ENCODE measurements around the gene MGAT2. TPM values are rescaled to one million over a fixed set of nuclear protein-coding genes. Genes with fewer than 3 reads are reported as not detected.

Gene MGAT2

DNA sequence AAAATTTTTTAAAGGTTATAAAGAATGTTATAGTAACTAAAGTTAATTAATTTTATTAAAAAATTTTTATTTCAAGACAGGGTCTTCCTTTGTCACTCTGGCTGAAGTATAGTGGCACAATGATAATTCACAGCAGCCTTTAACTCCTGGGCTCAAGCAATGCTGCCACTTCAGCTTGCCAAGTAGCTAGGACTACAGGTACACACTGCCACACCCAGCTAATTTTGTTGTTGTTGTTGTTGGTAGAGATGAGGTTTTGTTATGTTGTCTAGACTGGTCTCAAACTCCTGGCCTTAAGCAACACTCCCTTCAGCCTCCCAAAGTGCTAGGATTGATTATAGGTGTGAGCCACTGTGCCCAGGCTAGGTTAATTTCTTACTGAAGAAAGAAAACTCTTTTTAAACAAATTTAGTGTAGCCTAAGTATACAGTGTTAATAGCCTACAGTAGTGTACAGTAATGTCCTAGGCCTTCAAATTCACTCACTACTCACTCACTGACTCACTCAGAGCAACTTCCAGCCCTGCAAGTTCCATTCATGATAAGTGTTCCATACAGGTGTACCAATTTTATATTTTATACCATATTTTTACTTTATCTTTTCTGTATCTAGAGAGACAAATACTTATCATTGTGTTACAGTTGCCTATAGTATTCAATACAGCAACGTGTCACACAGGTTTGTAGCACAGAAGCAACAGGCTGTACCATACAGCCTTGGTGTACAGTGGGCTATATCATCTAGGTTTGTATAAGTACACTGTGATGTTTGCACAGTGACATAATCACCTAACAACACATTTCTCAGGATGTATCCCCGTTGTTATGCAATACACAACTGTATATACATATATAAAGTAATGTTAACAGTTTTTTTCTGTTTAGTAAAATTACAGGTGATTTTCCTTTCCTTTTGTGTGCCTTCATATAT, 39.2 kb downstream of the MGAT2 start:
- WGBS, 2 donors (ENCODE audit: extremely low coverage in 2 of 2, insufficient read length in 2 of 2, insufficient replicate concordance in 1 of 2): no CpG with 5 or more reads among the region's 2 CpGs
- Histone ChIP-seq H2AFZ (ENCODE audit: low read length) (no peak overlapping the region), H3K79me1 (ENCODE audit: low read depth, low read length) (no peaks in the 10 kb centered on the region), H2BK15ac (ENCODE audit: low read length) (no peak overlapping the region), H3K27me3 (ENCODE audit: control insufficient read depth in 3 of 3, insufficient read depth in 3 of 3, low read depth in 1 of 3, low read length in 3 of 3) (no peaks in the 10 kb centered on the region), H3K9ac (ENCODE audit: low read depth, low read length, poor library complexity) (no peak overlapping the region), H4K91ac (ENCODE audit: low read depth, low read length, poor library complexity) (no peak overlapping the region), H2AK5ac (ENCODE audit: low read depth, low read length) (no peak overlapping the region), H4K8ac (ENCODE audit: low read depth, low read length) (no peak overlapping the region), H3K23ac (ENCODE audit: low read depth, low read length, poor library complexity) (no peak overlapping the region), H3K4me3 (ENCODE audit: low read length in 2 of 2) (no peak overlapping the region), H3K4me2 (ENCODE audit: insufficient read depth, low read length, poor library complexity, severe bottlenecking) (no peak overlapping the region), H3K36me3 (replicated peaks in 1 of 2; ENCODE audit: control insufficient read depth in 2 of 2, insufficient read depth in 2 of 2, low read length in 2 of 2) (peaks cover 0 to 76% of the 10 kb centered on the region in 2 donors), H3K18ac (ENCODE audit: low read length) (no peak overlapping the region), H2BK12ac (ENCODE audit: low read length) (no peak overlapping the region), H2BK120ac (ENCODE audit: low read depth, low read length) (no peak overlapping the region), H3K4ac (ENCODE audit: low read length) (no peak overlapping the region), H3K4me1 (ENCODE audit: control insufficient read depth in 2 of 2, insufficient read depth in 1 of 2, low read depth in 1 of 2, low read length in 2 of 2) (no peaks in the 10 kb centered on the region), H3K27ac (replicated peaks; ENCODE audit: low read length) (no peak overlapping the region), H3K9me3 (replicated peaks in 1 of 2; ENCODE audit: control insufficient read depth in 2 of 2, insufficient read depth in 1 of 2, low read depth in 1 of 2, low read length in 2 of 2) (no peaks in the 10 kb centered on the region), H2BK5ac (ENCODE audit: low read length) (no peak overlapping the region), H3K14ac (ENCODE audit: low read length) (no peak overlapping the region)
- no peak for DNase-seq (ENCODE audit: low spot score)

DNA sequence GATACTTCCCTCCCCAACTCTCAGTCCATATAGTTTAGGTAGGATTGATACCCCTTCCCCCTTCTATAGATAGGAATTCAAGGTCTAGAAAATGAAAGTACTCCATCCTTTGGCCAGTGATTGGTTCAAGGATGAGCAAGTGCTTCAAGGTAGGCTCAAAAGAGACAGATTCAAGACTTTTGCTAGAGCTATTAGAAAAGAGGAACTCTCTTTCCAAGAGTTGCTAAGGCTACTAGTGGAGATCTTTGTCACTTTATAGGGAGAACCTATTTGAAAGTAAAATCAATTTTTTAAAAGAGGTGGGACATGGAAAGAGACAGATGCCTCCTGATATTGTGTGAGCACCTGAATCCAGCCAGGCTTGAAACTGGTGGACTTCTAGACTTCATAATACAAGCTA, 49.9 kb downstream of the MGAT2 start:
- Histone ChIP-seq H3K4me3 (ENCODE audit: low read length in 2 of 2) (no peak overlapping the region), H3K36me3 (replicated peaks in 1 of 2; ENCODE audit: control insufficient read depth in 2 of 2, insufficient read depth in 2 of 2, low read length in 2 of 2) (peaks cover 8 to 87% of the 10 kb centered on the region in 2 donors), H2BK15ac (ENCODE audit: low read length) (no peak overlapping the region), H2AK5ac (ENCODE audit: low read depth, low read length) (no peak overlapping the region), H2BK120ac (ENCODE audit: low read depth, low read length) (no peak overlapping the region), H2BK5ac (ENCODE audit: low read length) (no peak overlapping the region), H2AFZ (ENCODE audit: low read length) (no peak overlapping the region), H4K91ac (ENCODE audit: low read depth, low read length, poor library complexity) (no peak overlapping the region), H2BK12ac (ENCODE audit: low read length) (no peak overlapping the region), H3K4me1 (ENCODE audit: control insufficient read depth in 2 of 2, insufficient read depth in 1 of 2, low read depth in 1 of 2, low read length in 2 of 2) (no peaks in the 10 kb centered on the region), H3K18ac (ENCODE audit: low read length) (no peak overlapping the region), H3K4me2 (ENCODE audit: insufficient read depth, low read length, poor library complexity, severe bottlenecking) (no peak overlapping the region), H3K27ac (replicated peaks; ENCODE audit: low read length) (no peak overlapping the region), H3K9me3 (replicated peaks in 1 of 2; ENCODE audit: control insufficient read depth in 2 of 2, insufficient read depth in 1 of 2, low read depth in 1 of 2, low read length in 2 of 2) (no peaks in the 10 kb centered on the region), H3K9ac (ENCODE audit: low read depth, low read length, poor library complexity) (no peak overlapping the region), H3K27me3 (ENCODE audit: control insufficient read depth in 3 of 3, insufficient read depth in 3 of 3, low read depth in 1 of 3, low read length in 3 of 3) (no peaks in the 10 kb centered on the region), H4K8ac (ENCODE audit: low read depth, low read length) (no peak overlapping the region), H3K4ac (ENCODE audit: low read length) (no peak overlapping the region), H3K23ac (ENCODE audit: low read depth, low read length, poor library complexity) (no peak overlapping the region), H3K14ac (ENCODE audit: low read length) (no peak overlapping the region), H3K79me1 (ENCODE audit: low read depth, low read length) (no peaks in the 10 kb centered on the region)
- no peak for DNase-seq (ENCODE audit: low spot score)

Small RNAs within 50 kb of the gene (small RNA-seq; reads per million reads assigned to genes)
- not detected for gene AL139099.3 (ENCODE audit: insufficient read depth)
- not detected for gene AL139099.4 (ENCODE audit: insufficient read depth)
- gene RF00019 (ENCODE audit: insufficient read depth): not detected

All from neuronal stem cell (in vitro differentiated cells).